ENCODE measurements around the gene SOSTDC1.
"Not testable (repeated sequence)": the region's sequence is repeated elsewhere in the genome, so short reads cannot be mapped to it uniquely, and the experiment has no call there.

Gene SOSTDC1

GRCh38 chr7:16443871-16444270 lies 21.7 kb downstream of the SOSTDC1 start:
- not testable (repeated sequence) for H3K36me3 ChIP-seq (ENCODE audit: insufficient read depth, low read length); H3K4me1 ChIP-seq (ENCODE audit: insufficient read depth, low read length); H3K9ac ChIP-seq (ENCODE audit: low read depth, low read length); H3K9me3 ChIP-seq (ENCODE audit: control insufficient read depth, insufficient read depth, low read length)

GRCh38 chr7:16438988-16439387 lies 26.6 kb downstream of the SOSTDC1 start:
- Histone ChIP-seq H3K36me3 (ENCODE audit: insufficient read depth, low read length) (no peaks in the 10 kb centered on the region), H3K9me3 (ENCODE audit: control insufficient read depth, insufficient read depth, low read length) (no peaks in the 10 kb centered on the region), H3K4me1 (ENCODE audit: insufficient read depth, low read length) (no peaks in the 10 kb centered on the region), H3K9ac (ENCODE audit: low read depth, low read length) (no peak overlapping the region)

- Histone ChIP-seq H3K36me3 (ENCODE audit: insufficient read depth, low read length) (no peaks in the 10 kb centered on the region), H3K9me3 (ENCODE audit: control insufficient read depth, insufficient read depth, low read length) (no peaks in the 10 kb centered on the region), H3K9ac (ENCODE audit: low read depth, low read length) (no peak overlapping the region), H3K4me1 (ENCODE audit: insufficient read depth, low read length) (0 out of 2 replicates have a peak, but pooled peaks cover 5% of the 10 kb centered on the region)
These were observed 29.2 kb downstream of the SOSTDC1 start for GRCh38 chr7:16436306-16436705.

- Histone ChIP-seq H3K9ac (ENCODE audit: low read depth, low read length) (no peak overlapping the region), H3K9me3 (ENCODE audit: control insufficient read depth, insufficient read depth, low read length) (no peaks in the 10 kb centered on the region), H3K36me3 (ENCODE audit: insufficient read depth, low read length) (no peaks in the 10 kb centered on the region)
These were observed 31.9 kb downstream of the SOSTDC1 start for GRCh38 chr7:16433568-16434122.

GRCh38 chr7:16432425-16432731 lies 33.2 kb downstream of the SOSTDC1 start:
- Histone ChIP-seq H3K9me3 (ENCODE audit: control insufficient read depth, insufficient read depth, low read length) (no peaks in the 10 kb centered on the region), H3K4me1 (ENCODE audit: insufficient read depth, low read length) (0 out of 2 replicates have a peak, but pooled peaks cover 5% of the 10 kb centered on the region), H3K9ac (ENCODE audit: low read depth, low read length) (no peak overlapping the region), H3K36me3 (ENCODE audit: insufficient read depth, low read length) (no peaks in the 10 kb centered on the region)

More at GRCh38 chr7:16433568-16434122, 31.9 kb downstream of the SOSTDC1 start:
- H3K4me1 ChIP-seq (ENCODE audit: insufficient read depth, low read length) = 0 out of 2 replicates have a peak, but pooled peaks cover 5% of the 10 kb centered on the region

GRCh38 chr7:16431646-16432424 lies 33.7 kb downstream of the SOSTDC1 start:
- Histone ChIP-seq H3K4me1 (ENCODE audit: insufficient read depth, low read length) (0 out of 2 replicates have a peak, but pooled peaks cover 5% of the 10 kb centered on the region), H3K36me3 (ENCODE audit: insufficient read depth, low read length) (no peaks in the 10 kb centered on the region), H3K9ac (ENCODE audit: low read depth, low read length) (no peak overlapping the region), H3K9me3 (ENCODE audit: control insufficient read depth, insufficient read depth, low read length) (no peaks in the 10 kb centered on the region)

GRCh38 chr7:16430133-16430532 lies 35.4 kb downstream of the SOSTDC1 start:
- Histone ChIP-seq H3K9ac (ENCODE audit: low read depth, low read length) (no peak overlapping the region), H3K36me3 (ENCODE audit: insufficient read depth, low read length) (no peaks in the 10 kb centered on the region), H3K9me3 (ENCODE audit: control insufficient read depth, insufficient read depth, low read length) (no peaks in the 10 kb centered on the region), H3K4me1 (ENCODE audit: insufficient read depth, low read length) (0 out of 2 replicates have a peak, but pooled peaks cover 5% of the 10 kb centered on the region)

GRCh38 chr7:16428672-16429071 lies 36.9 kb downstream of the SOSTDC1 start:
- H3K9me3 ChIP-seq (ENCODE audit: control insufficient read depth, insufficient read depth, low read length) = no peaks in the 10 kb centered on the region
- 0 out of 2 replicates have a peak, but pooled peaks cover 5% of the 10 kb centered on the region for H3K4me1 ChIP-seq (ENCODE audit: insufficient read depth, low read length)
- no peaks in the 10 kb centered on the region for H3K36me3 ChIP-seq (ENCODE audit: insufficient read depth, low read length)
- H3K9ac ChIP-seq (ENCODE audit: low read depth, low read length) = no peak overlapping the region

GRCh38 chr7:16428182-16428581 lies 37.4 kb downstream of the SOSTDC1 start:
- Histone ChIP-seq H3K4me1 (ENCODE audit: insufficient read depth, low read length) (0 out of 2 replicates have a peak, but pooled peaks cover 5% of the 10 kb centered on the region), H3K36me3 (ENCODE audit: insufficient read depth, low read length) (no peaks in the 10 kb centered on the region), H3K9ac (ENCODE audit: low read depth, low read length) (no peak overlapping the region), H3K9me3 (ENCODE audit: control insufficient read depth, insufficient read depth, low read length) (no peaks in the 10 kb centered on the region)

- no peaks in the 10 kb centered on the region for H3K9me3 ChIP-seq (ENCODE audit: control insufficient read depth, insufficient read depth, low read length)
- H3K36me3 ChIP-seq (ENCODE audit: insufficient read depth, low read length) = no peaks in the 10 kb centered on the region
- no peak overlapping the region for H3K9ac ChIP-seq (ENCODE audit: low read depth, low read length)
- H3K4me1 ChIP-seq (ENCODE audit: insufficient read depth, low read length) = peaks cover 7% of the 10 kb centered on the region
These were observed 41.8 kb downstream of the SOSTDC1 start for GRCh38 chr7:16423761-16424160.

- no peak overlapping the region for H3K9ac ChIP-seq (ENCODE audit: low read depth, low read length)
- H3K9me3 ChIP-seq (ENCODE audit: control insufficient read depth, insufficient read depth, low read length) = no peaks in the 10 kb centered on the region
- peaks cover 7% of the 10 kb centered on the region for H3K4me1 ChIP-seq (ENCODE audit: insufficient read depth, low read length)
- no peaks in the 10 kb centered on the region for H3K36me3 ChIP-seq (ENCODE audit: insufficient read depth, low read length)
These were observed 42.6 kb downstream of the SOSTDC1 start for GRCh38 chr7:16422917-16423316.

GRCh38 chr7:16422103-16422435 lies 43.5 kb downstream of the SOSTDC1 start:
- Histone ChIP-seq H3K4me1 (ENCODE audit: insufficient read depth, low read length) (peaks cover 7% of the 10 kb centered on the region), H3K36me3 (ENCODE audit: insufficient read depth, low read length) (no peaks in the 10 kb centered on the region), H3K9ac (ENCODE audit: low read depth, low read length) (peak overlapping the region; percentile 65; the same call in 1 of the 2 replicates), H3K9me3 (ENCODE audit: control insufficient read depth, insufficient read depth, low read length) (no peaks in the 10 kb centered on the region)

- no peaks in the 10 kb centered on the region for H3K9me3 ChIP-seq (ENCODE audit: control insufficient read depth, insufficient read depth, low read length)
- peak within 1 kb of the TSS; percentile 65 for H3K9ac ChIP-seq (ENCODE audit: low read depth, low read length)
- no peaks in the 10 kb centered on the region for H3K36me3 ChIP-seq (ENCODE audit: insufficient read depth, low read length)
- peaks cover 7% of the 10 kb centered on the region for H3K4me1 ChIP-seq (ENCODE audit: insufficient read depth, low read length)
These were observed 44.0 kb downstream of the SOSTDC1 start, which contains the start of gene CRPPA for GRCh38 chr7:16421333-16422102. Gene CRPPA (minus strand): TSS chr7:16421538. CDS start chr7:16421322, 216 bp downstream.

GRCh38 chr7:16420649-16421332 lies 44.7 kb downstream of the SOSTDC1 start:
- Histone ChIP-seq H3K9me3 (ENCODE audit: control insufficient read depth, insufficient read depth, low read length) (no peaks in the 10 kb centered on the region), H3K9ac (ENCODE audit: low read depth, low read length) (peak overlapping the region; percentile 65)

More at GRCh38 chr7:16420649-16421332, 44.7 kb downstream of the SOSTDC1 start:
- peaks cover 7% of the 10 kb centered on the region for H3K4me1 ChIP-seq (ENCODE audit: insufficient read depth, low read length)
- H3K36me3 ChIP-seq (ENCODE audit: insufficient read depth, low read length) = no peaks in the 10 kb centered on the region

Data from ES-I3 (cell line).